Activated T-cell treated with anti-CD3 and anti-CD28 coated beads, Interleukin-2, amount 50 U/mL, for 24 hours (primary cell): ENCODE measurements around the gene SLC25A13.
"Not testable (repeated sequence)": the region's sequence is repeated elsewhere in the genome, so short reads cannot be mapped to it uniquely, and the experiment has no call there.

Experiments
- DNase-seq: peaks from one replicate; pipeline ENCODE4 v3.0.0-alpha.2; 2020
- H3K27ac Mint-ChIP-seq: 2 replicates; pipeline ENCODE4 v1.8.0; 2020; ENCODE audit warnings: mild to moderate bottlenecking, mixed read lengths
- H3K27me3 Mint-ChIP-seq: 2 replicates; pipeline ENCODE4 v1.8.0; 2020; ENCODE audit warnings: mixed read lengths
- H3K36me3 Mint-ChIP-seq: 2 replicates; pipeline ENCODE4 v1.8.0; 2020; ENCODE audit warnings: low read depth, mixed read lengths
- H3K4me1 Mint-ChIP-seq: 2 replicates; pipeline ENCODE4 v1.8.0; 2020; ENCODE audit warnings: low read depth, mixed read lengths
- H3K4me3 Mint-ChIP-seq: 2 replicates; pipeline ENCODE4 v1.8.0; 2020; ENCODE audit warnings: mild to moderate bottlenecking, moderate library complexity, mixed read lengths
- H3K9me3 Mint-ChIP-seq: 2 replicates; pipeline ENCODE4 v1.8.0; 2020; ENCODE audit warnings: mixed read lengths

The SLC25A13 gene

DNA sequence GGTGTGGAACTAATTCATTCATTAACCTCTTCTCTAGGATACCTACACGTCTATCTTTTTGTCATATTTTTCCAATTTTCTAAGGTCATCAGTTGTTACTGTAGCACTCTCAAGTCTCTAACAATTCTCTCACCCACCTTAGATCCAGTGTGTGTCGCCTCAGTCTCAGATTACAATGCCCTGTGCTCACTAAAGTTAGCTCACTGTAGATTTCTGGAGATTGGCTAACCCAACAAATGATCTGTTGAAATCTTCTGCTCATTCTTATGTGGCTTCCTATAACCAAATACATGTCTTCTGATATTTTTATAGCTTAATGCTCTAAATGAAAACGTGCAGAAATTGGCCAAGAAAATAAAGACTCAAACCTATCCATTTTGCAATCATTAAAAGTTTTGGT, 142.6 kb downstream of the SLC25A13 start:
- Mint-ChIP-seq H3K4me1 (no peaks in the 10 kb centered on the region), H3K27me3 (no peaks in the 10 kb centered on the region), H3K27ac (no peak overlapping the region), H3K9me3 (no peaks in the 10 kb centered on the region), H3K4me3 (no peak overlapping the region), H3K36me3 (peaks cover 50% of the 10 kb centered on the region)
- DNase-seq, result no peak

DNA sequence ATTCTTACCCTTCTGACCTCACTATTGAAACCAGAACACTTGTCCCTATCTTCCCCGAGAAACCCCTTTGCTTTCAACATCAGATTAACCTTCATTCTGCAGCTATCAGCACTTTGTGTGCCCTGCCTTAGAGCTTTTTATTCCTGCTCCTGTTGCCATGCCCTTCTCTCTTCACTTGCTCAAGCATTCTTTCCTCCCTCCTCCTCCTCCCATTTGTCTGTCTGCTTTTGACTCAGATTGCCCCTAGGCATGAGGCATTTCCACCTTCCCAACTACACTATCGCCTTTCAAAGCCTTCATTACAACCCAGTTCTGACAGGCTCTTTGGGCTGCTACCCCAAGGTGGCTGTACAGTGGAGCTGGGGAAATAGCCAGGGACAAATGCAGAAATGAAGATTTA, 143.3 kb downstream of the SLC25A13 start:
- Mint-ChIP-seq H3K36me3 (peaks cover 43% of the 10 kb centered on the region), H3K4me1 (no peaks in the 10 kb centered on the region), H3K27ac (no peak overlapping the region), H3K27me3 (no peaks in the 10 kb centered on the region), H3K4me3 (no peak overlapping the region), H3K9me3 (no peaks in the 10 kb centered on the region)
- no peak for DNase-seq

DNA sequence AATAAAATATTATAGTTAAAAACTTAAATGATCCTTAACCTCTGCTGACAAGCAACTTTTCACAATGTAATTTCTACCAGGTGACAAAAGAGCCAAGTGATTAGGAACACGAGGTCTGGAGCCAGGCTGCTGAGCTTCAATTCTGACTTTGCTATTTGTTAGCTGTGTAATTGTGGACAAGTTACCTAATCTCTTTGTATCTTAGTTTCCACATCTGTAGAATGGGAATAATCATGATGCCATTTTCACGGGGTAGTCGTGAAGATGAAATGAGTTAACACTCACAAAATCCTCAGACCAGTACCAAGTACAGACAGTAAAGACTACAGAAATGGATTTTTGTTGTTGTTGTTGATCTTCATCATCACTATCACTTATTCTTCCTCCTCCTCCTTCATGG, 144.5 kb downstream of the SLC25A13 start:
- Mint-ChIP-seq H3K4me1 (no peaks in the 10 kb centered on the region), H3K27ac (no peak overlapping the region), H3K9me3 (no peaks in the 10 kb centered on the region), H3K27me3 (no peaks in the 10 kb centered on the region), H3K36me3 (peaks cover 31% of the 10 kb centered on the region), H3K4me3 (no peak overlapping the region)
- DNase-seq, result no peak

DNA sequence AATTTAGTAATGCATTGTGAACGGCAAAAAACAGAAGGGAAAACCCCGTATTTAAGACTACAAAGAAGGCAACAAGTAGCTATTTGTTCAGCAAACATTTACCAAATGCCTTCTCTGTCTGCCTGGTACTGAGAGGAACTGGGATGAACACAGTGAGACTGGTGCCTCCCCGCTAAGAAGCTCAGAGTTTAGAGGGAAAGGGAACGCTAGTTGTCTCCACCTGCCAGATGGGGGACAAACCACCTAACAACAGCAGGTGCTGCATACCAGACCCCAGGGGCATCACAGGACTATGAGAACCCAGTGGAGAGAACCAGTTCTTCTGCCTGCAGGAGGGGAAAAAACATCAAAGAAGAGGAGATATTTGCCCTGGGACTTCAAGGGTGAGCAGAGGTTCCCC, 147.1 kb downstream of the SLC25A13 start:
- no peaks in the 10 kb centered on the region for H3K27me3 Mint-ChIP-seq
- no peak overlapping the region for H3K27ac Mint-ChIP-seq
- peaks cover 35% of the 10 kb centered on the region for H3K36me3 Mint-ChIP-seq
- no peaks in the 10 kb centered on the region for H3K9me3 Mint-ChIP-seq
- DNase-seq, result no peak
- no peaks in the 10 kb centered on the region for H3K4me1 Mint-ChIP-seq
- H3K4me3 Mint-ChIP-seq, result no peak overlapping the region

DNA sequence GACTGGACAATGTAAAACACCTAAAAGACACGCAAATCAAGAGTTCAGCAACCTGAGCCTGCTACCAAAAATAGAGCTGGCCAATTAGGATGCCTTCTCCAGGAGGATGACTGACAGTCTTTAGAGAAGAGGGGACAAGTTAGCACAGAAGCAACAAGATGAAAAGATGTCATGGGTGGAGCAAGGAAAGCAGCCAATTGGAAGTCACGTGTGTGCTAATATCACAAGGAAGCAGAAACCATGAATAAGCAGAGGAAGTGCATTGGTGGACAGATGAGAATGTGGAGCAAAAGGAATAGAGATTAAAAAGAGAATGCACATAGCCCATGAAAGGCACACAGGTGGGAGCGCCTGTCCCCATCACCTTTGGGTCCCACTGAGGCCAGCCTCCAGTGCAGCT, 148.1 kb downstream of the SLC25A13 start:
- no peak overlapping the region for H3K4me3 Mint-ChIP-seq
- no peak overlapping the region for H3K27ac Mint-ChIP-seq
- no peaks in the 10 kb centered on the region for H3K27me3 Mint-ChIP-seq
- H3K4me1 Mint-ChIP-seq, result no peaks in the 10 kb centered on the region
- no peaks in the 10 kb centered on the region for H3K9me3 Mint-ChIP-seq
- no peak for DNase-seq
- peaks cover 40% of the 10 kb centered on the region for H3K36me3 Mint-ChIP-seq

DNA sequence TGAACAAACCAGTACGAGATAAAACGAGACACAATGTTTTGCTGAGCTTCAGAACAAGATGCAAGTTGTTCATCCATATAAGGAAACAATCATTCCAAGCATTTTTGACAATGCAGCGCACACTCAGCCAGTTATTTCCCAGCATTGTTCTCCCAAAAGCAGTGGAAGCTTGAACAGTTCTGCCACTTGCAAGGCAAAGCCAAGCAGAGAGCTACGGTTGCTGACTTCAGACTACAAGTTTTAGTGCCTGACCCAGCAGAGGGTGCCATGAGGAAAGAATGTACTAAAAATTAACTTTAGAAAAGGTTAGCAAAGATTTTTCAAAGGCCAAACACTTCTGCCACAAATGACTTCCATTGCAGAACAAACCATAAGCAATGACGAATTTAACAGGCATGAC, 152.5 kb downstream of the SLC25A13 start:
- no peaks in the 10 kb centered on the region for H3K9me3 Mint-ChIP-seq
- DNase-seq, result no peak
- peaks cover 56% of the 10 kb centered on the region for H3K36me3 Mint-ChIP-seq
- no peak overlapping the region for H3K4me3 Mint-ChIP-seq
- no peak overlapping the region for H3K27ac Mint-ChIP-seq
- H3K4me1 Mint-ChIP-seq, result no peaks in the 10 kb centered on the region
- no peaks in the 10 kb centered on the region for H3K27me3 Mint-ChIP-seq

DNA sequence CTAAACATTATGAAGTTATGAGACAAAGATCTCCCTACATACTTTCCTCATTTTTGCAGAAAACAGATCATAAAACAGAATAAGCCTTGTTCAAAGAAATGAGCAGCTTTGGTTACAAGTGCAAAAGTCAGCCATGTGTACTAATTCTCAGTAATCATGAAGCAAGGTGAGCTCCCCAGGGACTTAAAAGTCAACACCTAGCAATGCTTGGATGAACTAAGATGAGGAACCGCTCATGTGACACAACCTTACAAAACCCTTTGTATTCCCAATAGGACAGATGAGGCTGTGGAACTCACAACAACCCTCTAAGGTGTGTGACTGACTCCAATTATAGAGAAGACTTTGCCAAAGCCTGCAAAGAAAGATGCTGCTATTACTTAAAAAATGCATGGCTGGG, 154.5 kb downstream of the SLC25A13 start:
- no peaks in the 10 kb centered on the region for H3K9me3 Mint-ChIP-seq
- peaks cover 70% of the 10 kb centered on the region for H3K36me3 Mint-ChIP-seq
- no peaks in the 10 kb centered on the region for H3K4me1 Mint-ChIP-seq
- no peak overlapping the region for H3K4me3 Mint-ChIP-seq
- no peak for DNase-seq
- H3K27ac Mint-ChIP-seq, result no peak overlapping the region
- H3K27me3 Mint-ChIP-seq, result no peaks in the 10 kb centered on the region

DNA sequence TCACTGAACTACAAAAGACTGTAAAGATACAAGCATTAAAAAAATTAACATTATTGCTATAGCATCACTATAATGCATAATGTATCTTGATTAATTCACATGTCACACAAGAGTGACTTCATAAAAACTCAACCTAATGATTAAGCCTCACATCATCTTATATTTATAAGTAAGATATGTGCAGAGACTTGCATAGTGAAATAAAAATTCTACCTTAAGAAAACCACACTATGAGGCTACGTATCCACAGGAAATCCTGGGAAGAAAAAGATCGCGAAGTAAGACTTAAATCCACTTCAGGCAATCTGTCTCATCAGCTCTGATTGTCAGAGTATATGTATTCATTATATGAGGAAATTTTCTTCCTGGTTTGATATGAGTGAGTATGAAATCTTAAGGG, 160.0 kb downstream of the SLC25A13 start:
- Mint-ChIP-seq H3K27ac (no peak overlapping the region), H3K4me3 (no peak overlapping the region), H3K27me3 (no peaks in the 10 kb centered on the region), H3K36me3 (peaks cover 69% of the 10 kb centered on the region), H3K4me1 (no peaks in the 10 kb centered on the region), H3K9me3 (no peaks in the 10 kb centered on the region)
- DNase-seq, result no peak

DNA sequence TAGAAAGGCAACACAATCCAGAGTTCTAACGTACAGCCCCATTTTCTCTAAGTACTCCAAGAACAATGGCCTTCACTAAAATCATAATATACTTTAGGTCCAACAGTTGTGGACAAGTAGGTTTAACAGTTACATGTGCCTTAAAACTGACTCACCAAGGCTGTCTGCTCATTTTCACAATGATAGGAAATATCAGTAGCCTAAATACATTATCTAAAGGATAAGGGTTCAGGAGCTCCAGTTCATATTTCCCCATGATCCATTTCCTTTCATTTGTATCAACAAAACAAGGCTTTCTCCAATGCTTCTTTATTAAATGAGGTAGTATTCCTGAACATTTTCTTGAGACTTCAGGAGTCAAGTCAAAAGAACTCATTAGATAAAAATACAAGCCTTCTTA, 164.0 kb downstream of the SLC25A13 start:
- Mint-ChIP-seq H3K27ac (no peak overlapping the region), H3K36me3 (peaks cover 49% of the 10 kb centered on the region), H3K9me3 (no peaks in the 10 kb centered on the region), H3K27me3 (no peaks in the 10 kb centered on the region), H3K4me1 (no peaks in the 10 kb centered on the region), H3K4me3 (no peak overlapping the region)
- DNase-seq, result no peak

DNA sequence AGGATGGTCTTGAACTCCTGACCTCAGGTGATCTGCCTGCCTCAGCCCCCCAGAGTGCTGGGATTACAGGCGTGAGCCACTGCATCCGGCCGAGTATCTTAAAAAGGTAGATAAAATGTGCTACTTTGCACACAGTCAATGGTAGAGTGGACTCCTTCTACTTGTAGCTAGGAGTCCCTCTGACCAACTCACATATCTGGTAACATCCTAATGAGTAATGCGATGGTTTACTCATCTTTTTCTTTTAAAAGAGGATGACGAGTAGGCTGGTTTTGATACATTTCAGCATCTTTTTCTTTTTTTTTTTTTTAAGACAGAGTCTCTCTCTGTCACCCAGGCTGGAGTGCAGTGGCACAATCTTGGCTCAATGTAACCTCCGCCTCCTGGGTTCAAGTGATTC, 167.4 kb downstream of the SLC25A13 start:
- H3K4me1 Mint-ChIP-seq, H3K27ac Mint-ChIP-seq, H3K4me3 Mint-ChIP-seq, H3K9me3 Mint-ChIP-seq, H3K27me3 Mint-ChIP-seq, DNase-seq: not testable (repeated sequence)
- H3K36me3 Mint-ChIP-seq, result peaks cover 40% of the 10 kb centered on the region

DNA sequence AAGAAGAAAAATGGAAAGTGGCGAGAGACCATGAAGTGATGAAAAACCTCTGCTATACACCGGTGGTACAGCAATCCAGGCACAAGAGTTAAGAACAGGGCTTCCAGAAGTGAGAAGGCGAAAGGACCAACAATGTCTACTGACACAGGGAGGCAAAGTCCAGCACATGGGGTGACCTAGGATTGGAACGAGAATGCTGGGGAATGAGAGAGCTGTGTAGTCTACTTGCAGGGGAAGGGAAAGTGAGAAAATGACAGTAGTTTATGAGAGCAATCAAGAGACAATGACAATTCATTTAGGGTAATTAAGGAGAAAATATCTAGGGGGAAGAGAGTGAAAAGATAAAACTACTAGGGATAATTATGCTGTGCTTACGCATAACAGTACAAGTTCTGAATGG, 169.2 kb downstream of the SLC25A13 start:
- Mint-ChIP-seq H3K9me3 (no peaks in the 10 kb centered on the region), H3K4me1 (no peaks in the 10 kb centered on the region), H3K36me3 (peaks cover 42% of the 10 kb centered on the region), H3K27me3 (no peaks in the 10 kb centered on the region), H3K4me3 (no peak overlapping the region), H3K27ac (no peak overlapping the region)
- DNase-seq, result no peak

DNA sequence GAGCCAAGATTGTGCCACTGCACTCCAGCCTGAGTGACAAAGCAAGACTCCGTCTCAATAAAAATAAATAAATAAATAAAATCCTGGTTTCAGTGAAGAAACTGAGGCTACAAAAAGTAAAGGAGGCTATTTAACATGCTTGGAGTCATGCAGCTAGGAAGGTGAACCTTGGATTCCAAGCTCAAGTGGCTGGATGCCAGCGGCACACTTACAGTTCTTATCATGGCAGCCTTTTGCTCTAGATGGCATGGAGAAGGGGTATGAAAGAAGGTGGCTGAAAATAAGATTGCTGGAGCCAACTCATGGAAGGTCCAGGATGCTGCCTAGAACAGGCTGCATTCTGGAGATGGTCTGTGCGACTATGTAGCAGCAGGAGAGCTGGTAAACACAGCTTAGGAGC, 170.0 kb downstream of the SLC25A13 start:
- Mint-ChIP-seq H3K27ac (no peak overlapping the region), H3K36me3 (peaks cover 39% of the 10 kb centered on the region), H3K4me3 (no peak overlapping the region), H3K27me3 (no peaks in the 10 kb centered on the region), H3K9me3 (no peaks in the 10 kb centered on the region), H3K4me1 (no peaks in the 10 kb centered on the region)
- DNase-seq, result no peak

DNA sequence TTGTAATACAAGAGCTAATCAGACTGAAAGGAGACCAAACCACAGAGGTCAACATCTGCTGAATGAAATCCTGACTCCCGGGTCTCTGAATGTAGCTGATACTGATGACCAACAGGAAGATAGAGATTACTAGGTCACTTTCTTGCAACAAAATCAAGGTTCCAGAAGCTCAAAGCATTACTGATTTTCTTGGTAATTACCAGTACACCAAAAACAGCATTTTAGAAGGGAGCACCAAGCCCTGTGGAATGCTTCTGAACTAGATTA, 177.7 kb downstream of the SLC25A13 start:
- Mint-ChIP-seq H3K36me3 (peaks cover 71% of the 10 kb centered on the region), H3K9me3 (no peaks in the 10 kb centered on the region)

DNA sequence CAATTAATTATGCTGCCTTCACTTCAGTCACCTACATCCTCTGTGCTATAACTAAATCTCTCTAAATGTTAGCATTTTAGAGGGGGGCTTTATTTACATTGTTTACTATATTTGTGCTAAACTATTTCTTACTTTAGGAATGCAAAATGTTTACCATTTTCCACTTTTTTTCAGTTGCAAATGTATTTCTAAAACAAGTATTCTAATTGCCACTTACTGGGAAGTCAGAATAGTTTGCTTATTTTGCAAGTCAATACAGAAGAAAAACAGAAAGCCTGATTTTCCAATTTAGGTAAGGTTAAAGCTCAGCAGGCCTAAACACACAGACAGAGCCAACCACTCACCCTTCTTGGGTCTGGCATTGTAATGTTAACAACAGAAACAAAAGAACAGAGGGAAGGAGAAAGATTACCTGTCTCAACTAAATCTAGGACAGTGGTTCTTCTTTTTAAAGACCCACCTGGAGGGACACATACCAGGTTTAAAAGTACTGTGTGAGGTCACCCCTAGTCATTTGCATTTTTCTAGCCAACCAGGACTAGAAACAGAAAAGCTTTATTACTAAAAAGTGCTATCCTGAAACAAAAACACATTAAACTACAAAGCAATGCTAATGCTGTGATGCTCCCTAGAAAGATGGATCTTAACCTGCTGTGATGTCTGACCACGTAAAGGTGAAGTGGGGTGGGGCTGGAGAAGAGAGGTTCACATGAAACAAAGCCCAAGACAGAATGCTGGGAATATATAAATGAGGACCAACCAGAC, 178.2 kb downstream of the SLC25A13 start:
- no peaks in the 10 kb centered on the region for H3K9me3 Mint-ChIP-seq
- H3K27me3 Mint-ChIP-seq, result no peaks in the 10 kb centered on the region
- no peaks in the 10 kb centered on the region for H3K4me1 Mint-ChIP-seq
- peaks cover 70% of the 10 kb centered on the region for H3K36me3 Mint-ChIP-seq
- no peak for DNase-seq
- H3K27ac Mint-ChIP-seq, result no peak overlapping the region
- no peak overlapping the region for H3K4me3 Mint-ChIP-seq

More for the DNA sequence above, 177.7 kb downstream of the SLC25A13 start:
- no peak for DNase-seq
- H3K4me1 Mint-ChIP-seq, result no peaks in the 10 kb centered on the region
- H3K27me3 Mint-ChIP-seq, result no peaks in the 10 kb centered on the region
- H3K4me3 Mint-ChIP-seq, result no peak overlapping the region
- H3K27ac Mint-ChIP-seq, result no peak overlapping the region

DNA sequence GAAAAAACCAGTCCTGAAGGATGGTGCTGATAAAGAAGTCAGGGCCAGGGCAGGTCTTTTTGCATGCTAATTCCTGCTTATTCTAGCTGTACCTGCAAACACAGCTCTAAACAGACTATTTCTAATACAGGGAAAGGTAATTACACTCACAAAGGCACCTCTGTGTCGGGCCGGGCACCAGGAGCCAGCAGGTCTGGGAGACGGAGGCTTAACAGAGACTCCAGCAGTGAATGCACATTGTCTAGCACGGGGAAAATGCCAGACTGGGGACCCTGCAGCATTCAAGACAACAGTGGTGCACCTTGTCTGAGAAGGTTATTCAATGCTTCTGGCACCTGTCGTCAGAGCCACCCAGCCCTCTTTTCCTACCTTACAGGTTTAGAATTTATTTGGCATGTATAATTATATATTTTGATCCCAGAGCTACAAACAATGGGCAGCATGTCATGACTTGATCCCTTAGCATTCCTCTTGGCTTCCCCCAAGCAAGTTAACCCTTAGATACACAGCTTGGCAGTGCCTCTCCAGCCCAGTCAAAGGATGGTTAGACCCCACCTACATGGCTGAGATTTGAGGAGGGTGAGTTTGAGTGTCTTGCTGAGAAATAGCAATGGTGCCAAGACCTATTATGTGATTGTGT, 185.2 kb downstream of the SLC25A13 start:
- Mint-ChIP-seq H3K4me3 (no peak overlapping the region), H3K36me3 (peaks cover 49% of the 10 kb centered on the region), H3K27me3 (no peaks in the 10 kb centered on the region), H3K27ac (no peak overlapping the region), H3K4me1 (no peaks in the 10 kb centered on the region), H3K9me3 (no peaks in the 10 kb centered on the region)
- DNase-seq, result no peak

DNA sequence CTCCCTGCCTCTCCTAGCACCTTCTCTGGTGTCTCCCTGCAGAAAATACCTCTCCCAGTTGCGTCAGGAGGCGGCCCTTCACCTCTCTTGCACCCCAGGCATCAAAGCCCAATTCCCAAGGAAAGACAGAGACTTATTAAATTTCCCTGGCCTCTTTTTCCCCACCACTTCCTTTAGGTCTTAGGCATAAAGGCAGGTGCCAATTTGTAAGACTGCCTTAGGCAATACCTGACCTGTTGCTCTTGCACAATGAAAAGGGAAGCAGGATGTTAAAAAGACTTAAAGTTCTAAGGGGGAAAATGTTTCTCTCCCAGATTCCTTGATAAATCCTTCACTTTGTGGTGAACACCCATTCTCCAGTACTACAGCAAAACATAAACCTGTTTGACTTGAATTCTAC, 186.7 kb downstream of the SLC25A13 start:
- no peaks in the 10 kb centered on the region for H3K27me3 Mint-ChIP-seq
- H3K4me1 Mint-ChIP-seq, result no peaks in the 10 kb centered on the region
- no peak overlapping the region for H3K27ac Mint-ChIP-seq
- no peak overlapping the region for H3K4me3 Mint-ChIP-seq
- no peak for DNase-seq
- H3K36me3 Mint-ChIP-seq, result peaks cover 49% of the 10 kb centered on the region
- no peaks in the 10 kb centered on the region for H3K9me3 Mint-ChIP-seq
